ENCODE data around the gene CDS2. TPM values are rescaled to one million over a fixed set of nuclear protein-coding genes. Genes with fewer than 3 reads are reported as not detected.

The CDS2 gene
- total and polyA plus RNA-seq, 2 of the 13 experiments (the other 11 are each of a cell fraction or from before 2014, with no cell fraction given) = 81.3 to 153 TPM

DNA sequence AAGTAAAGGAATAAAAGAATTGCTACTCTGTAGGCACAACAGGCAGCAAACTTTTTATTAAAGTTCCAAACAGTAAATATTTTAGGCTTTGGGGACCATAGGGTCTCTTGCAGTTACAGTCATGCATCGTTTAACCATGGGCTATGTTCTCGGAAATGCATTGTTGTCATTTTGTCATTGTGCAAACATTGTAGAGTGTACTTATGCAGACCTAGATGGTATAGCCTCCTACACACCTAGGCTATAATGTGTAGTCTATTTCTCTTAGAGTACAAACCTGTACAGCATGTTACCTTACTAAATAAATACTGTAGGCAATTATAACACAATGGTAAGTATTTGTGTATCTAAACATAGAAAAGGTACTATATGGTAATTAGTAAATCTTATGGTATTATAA lies 54.7 kb downstream of the CDS2 start (continued):
- TF ChIP-seq, protein P1, sequence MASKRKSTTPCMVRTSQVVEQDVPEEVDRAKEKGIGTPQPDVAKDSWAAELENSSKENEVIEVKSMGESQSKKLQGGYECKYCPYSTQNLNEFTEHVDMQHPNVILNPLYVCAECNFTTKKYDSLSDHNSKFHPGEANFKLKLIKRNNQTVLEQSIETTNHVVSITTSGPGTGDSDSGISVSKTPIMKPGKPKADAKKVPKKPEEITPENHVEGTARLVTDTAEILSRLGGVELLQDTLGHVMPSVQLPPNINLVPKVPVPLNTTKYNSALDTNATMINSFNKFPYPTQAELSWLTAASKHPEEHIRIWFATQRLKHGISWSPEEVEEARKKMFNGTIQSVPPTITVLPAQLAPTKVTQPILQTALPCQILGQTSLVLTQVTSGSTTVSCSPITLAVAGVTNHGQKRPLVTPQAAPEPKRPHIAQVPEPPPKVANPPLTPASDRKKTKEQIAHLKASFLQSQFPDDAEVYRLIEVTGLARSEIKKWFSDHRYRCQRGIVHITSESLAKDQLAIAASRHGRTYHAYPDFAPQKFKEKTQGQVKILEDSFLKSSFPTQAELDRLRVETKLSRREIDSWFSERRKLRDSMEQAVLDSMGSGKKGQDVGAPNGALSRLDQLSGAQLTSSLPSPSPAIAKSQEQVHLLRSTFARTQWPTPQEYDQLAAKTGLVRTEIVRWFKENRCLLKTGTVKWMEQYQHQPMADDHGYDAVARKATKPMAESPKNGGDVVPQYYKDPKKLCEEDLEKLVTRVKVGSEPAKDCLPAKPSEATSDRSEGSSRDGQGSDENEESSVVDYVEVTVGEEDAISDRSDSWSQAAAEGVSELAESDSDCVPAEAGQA (IDR thresholded peaks at IDR 0.05; ENCODE audit: low read depth) = no peak
- TF ChIP-seq, protein P1 (CRISPR knock-in tag; IDR thresholded peaks at IDR 0.05; ENCODE audit: borderline replicate concordance) = no peak
- TF ChIP-seq TBL1XR1 (IDR thresholded peaks at IDR 0.05; ENCODE audit: borderline replicate concordance, low read length, partially characterized antibody) (no peak), SOX6 (IDR thresholded peaks at IDR 0.05) (no peak), SOX6 (CRISPR knock-in tag; IDR thresholded peaks at IDR 0.05) (peak; percentile 10; the same call in 1 of the 2 replicates), ARID5B (CRISPR knock-in tag; IDR thresholded peaks at IDR 0.05) (peak; percentile 37), FIP1L1 (IDR thresholded peaks at IDR 0.05; ENCODE audit: borderline replicate concordance, insufficient read depth, low read depth, low read length) (no peak), HOXA9 (CRISPR knock-in tag; IDR thresholded peaks at IDR 0.05; ENCODE audit: borderline replicate concordance) (no peak), ISL2 (CRISPR knock-in tag; IDR thresholded peaks at IDR 0.05) (no peak), TP53 (CRISPR knock-in tag; conservative IDR thresholded peaks at IDR 0.05) (no peak), ESRRA (CRISPR knock-in tag; IDR thresholded peaks at IDR 0.05; ENCODE audit: low read depth) (no peak), BORCS8-MEF2B (CRISPR knock-in tag; IDR thresholded peaks at IDR 0.05) (no peak), ZFAT (CRISPR knock-in tag; conservative IDR thresholded peaks at IDR 0.05) (no peak)
- TF ChIP-seq, protein P2, sequence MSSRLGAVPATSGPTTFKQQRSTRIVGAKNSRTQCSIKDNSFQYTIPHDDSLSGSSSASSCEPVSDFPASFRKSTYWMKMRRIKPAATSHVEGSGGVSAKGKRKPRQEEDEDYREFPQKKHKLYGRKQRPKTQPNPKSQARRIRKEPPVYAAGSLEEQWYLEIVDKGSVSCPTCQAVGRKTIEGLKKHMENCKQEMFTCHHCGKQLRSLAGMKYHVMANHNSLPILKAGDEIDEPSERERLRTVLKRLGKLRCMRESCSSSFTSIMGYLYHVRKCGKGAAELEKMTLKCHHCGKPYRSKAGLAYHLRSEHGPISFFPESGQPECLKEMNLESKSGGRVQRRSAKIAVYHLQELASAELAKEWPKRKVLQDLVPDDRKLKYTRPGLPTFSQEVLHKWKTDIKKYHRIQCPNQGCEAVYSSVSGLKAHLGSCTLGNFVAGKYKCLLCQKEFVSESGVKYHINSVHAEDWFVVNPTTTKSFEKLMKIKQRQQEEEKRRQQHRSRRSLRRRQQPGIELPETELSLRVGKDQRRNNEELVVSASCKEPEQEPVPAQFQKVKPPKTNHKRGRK (CRISPR knock-in tag; IDR thresholded peaks at IDR 0.05) = no peak

All from HepG2 (cell line).